SH-SY5Y (cell line): ENCODE data around the gene PI3.

ENCODE experiments used
- GATA2 ChIP-seq: IDR thresholded peaks from 2 replicates; pipeline ENCODE4 v1.6.1; 2011; ENCODE audit warnings: mild to moderate bottlenecking, low read depth, low read length
- GATA3 ChIP-seq: IDR thresholded peaks from 2 replicates; pipeline ENCODE4 v1.6.1; 2011; ENCODE audit warnings: low read depth, mild to moderate bottlenecking, low read length, moderate library complexity

The PI3 gene

GRCh38 chr20:45221076-45221475 is 46.4 kb downstream of the PI3 start, which contains the start of gene SEMG2:
Gene SEMG2 (plus strand): TSS chr20:45221373. CDS start chr20:45221390, 17 bp downstream.
- TF ChIP-seq GATA2 = no peak
- no peak for TF ChIP-seq GATA3

GRCh38 chr20:45223136-45223535 is 48.4 kb downstream of the PI3 start:
- no peak for TF ChIP-seq GATA2
- no peak for TF ChIP-seq GATA3
